Measurements from ENCODE around the gene LOXL3. TPM values are rescaled to one million over a fixed set of nuclear protein-coding genes. Genes with fewer than 3 reads are reported as not detected.
A peak's percentile ranks its signal among the peaks of the same experiment; 100 is the strongest.

The LOXL3 gene
- total and polyA plus RNA-seq, 2 donors from 2014 or later = 2.4 to 9.7 TPM

GRCh38 chr2:74576863-74577229 lies 23.1 kb upstream of the LOXL3 start:
- no peak overlapping the region for H3K4me3 ChIP-seq (ENCODE audit: low read length in 3 of 3)

GRCh38 chr2:74576211-74576862 lies 22.6 kb upstream of the LOXL3 start:
- no peak for TF ChIP-seq CTCF (IDR thresholded peaks at IDR 0.05; ENCODE audit: borderline replicate concordance, extremely low read depth, insufficient read depth)
- Histone ChIP-seq H3K27me3 (ENCODE audit: control insufficient read depth, insufficient read depth, low read length) (no peaks in the 10 kb centered on the region), H3K9me3 (ENCODE audit: control insufficient read depth in 2 of 3, insufficient read depth in 1 of 3, low read length in 3 of 3) (no peaks in the 10 kb centered on the region), H3K27ac (ENCODE audit: low read depth in 2 of 2, low read length in 2 of 2) (no peak overlapping the region), H3K4me3 (ENCODE audit: low read length in 3 of 3) (no peak overlapping the region), H3K36me3 (ENCODE audit: control insufficient read depth in 2 of 3, insufficient read depth in 3 of 3, low read length in 3 of 3) (no peaks in the 10 kb centered on the region), H3K4me1 (ENCODE audit: control insufficient read depth in 2 of 3, insufficient read depth in 2 of 3, low read depth in 1 of 3, low read length in 3 of 3) (no peaks in the 10 kb centered on the region), H3K9ac (ENCODE audit: low read length in 3 of 3) (no peak overlapping the region)
- intact Hi-C loops (cut with DNase I) = no loop called here
- no peak for FAIRE-seq
- peak in 1 of 5 donors; percentile 22 for DNase-seq

More at GRCh38 chr2:74576863-74577229, 23.1 kb upstream of the LOXL3 start:
- no peaks in the 10 kb centered on the region for H3K36me3 ChIP-seq (ENCODE audit: control insufficient read depth in 2 of 3, insufficient read depth in 3 of 3, low read length in 3 of 3)
- no peak overlapping the region for H3K9ac ChIP-seq (ENCODE audit: low read length in 3 of 3)
- no peak for TF ChIP-seq CTCF (IDR thresholded peaks at IDR 0.05; ENCODE audit: borderline replicate concordance, extremely low read depth, insufficient read depth)
- no peak overlapping the region for H3K27ac ChIP-seq (ENCODE audit: low read depth in 2 of 2, low read length in 2 of 2)
- H3K4me1 ChIP-seq (ENCODE audit: control insufficient read depth in 2 of 3, insufficient read depth in 2 of 3, low read depth in 1 of 3, low read length in 3 of 3) = no peaks in the 10 kb centered on the region
- no peaks in the 10 kb centered on the region for H3K27me3 ChIP-seq (ENCODE audit: control insufficient read depth, insufficient read depth, low read length)
- FAIRE-seq = no peak
- intact Hi-C loops (cut with DNase I) = no loop called here
- no peaks in the 10 kb centered on the region for H3K9me3 ChIP-seq (ENCODE audit: control insufficient read depth in 2 of 3, insufficient read depth in 1 of 3, low read length in 3 of 3)
- DNase-seq = no peak

- TF ChIP-seq CTCF (IDR thresholded peaks at IDR 0.05; ENCODE audit: borderline replicate concordance, extremely low read depth, insufficient read depth) = no peak
- FAIRE-seq = no peak
- Histone ChIP-seq H3K27ac (ENCODE audit: low read depth in 2 of 2, low read length in 2 of 2) (no peak overlapping the region), H3K36me3 (ENCODE audit: control insufficient read depth in 2 of 3, insufficient read depth in 3 of 3, low read length in 3 of 3) (no peaks in the 10 kb centered on the region), H3K4me3 (ENCODE audit: low read length in 3 of 3) (no peak overlapping the region), H3K9me3 (ENCODE audit: control insufficient read depth in 2 of 3, insufficient read depth in 1 of 3, low read length in 3 of 3) (no peaks in the 10 kb centered on the region), H3K4me1 (ENCODE audit: control insufficient read depth in 2 of 3, insufficient read depth in 2 of 3, low read depth in 1 of 3, low read length in 3 of 3) (no peaks in the 10 kb centered on the region), H3K27me3 (ENCODE audit: control insufficient read depth, insufficient read depth, low read length) (no peaks in the 10 kb centered on the region), H3K9ac (ENCODE audit: low read length in 3 of 3) (no peak overlapping the region)
- DNase-seq = no peak
- intact Hi-C loops (cut with DNase I) = no loop called here
Observed at GRCh38 chr2:74575320-74575719, 21.6 kb upstream of the LOXL3 start.

Measured in kidney (tissue), 14 donors.